Astrocyte of the spinal cord (primary cell): ENCODE measurements around the gene MTX3.

ENCODE experiments used
- DNase-seq: peaks from one replicate; pipeline ENCODE4 v3.0.0; 2011; ENCODE audit warnings: low read depth, low spot score
- H3K4me3 ChIP-seq: 2 replicates; pipeline ENCODE4 v1.5.1; 2011; ENCODE audit warnings: low read depth, mild to moderate bottlenecking, low read length, moderate library complexity
- in situ Hi-C: cut with HindIII; loops from 2 replicates; pipeline ENCODE4 v1.10.0; 2017; ENCODE audit warnings: low sequenced_read_pairs
- TF ChIP-seq, protein P1 (sequence below): IDR thresholded peaks from 2 replicates; pipeline ENCODE4 v1.5.1; 2012; ENCODE audit warnings: low read depth, mild to moderate bottlenecking, low read length, inconsistent platforms

The MTX3 gene

DNA sequence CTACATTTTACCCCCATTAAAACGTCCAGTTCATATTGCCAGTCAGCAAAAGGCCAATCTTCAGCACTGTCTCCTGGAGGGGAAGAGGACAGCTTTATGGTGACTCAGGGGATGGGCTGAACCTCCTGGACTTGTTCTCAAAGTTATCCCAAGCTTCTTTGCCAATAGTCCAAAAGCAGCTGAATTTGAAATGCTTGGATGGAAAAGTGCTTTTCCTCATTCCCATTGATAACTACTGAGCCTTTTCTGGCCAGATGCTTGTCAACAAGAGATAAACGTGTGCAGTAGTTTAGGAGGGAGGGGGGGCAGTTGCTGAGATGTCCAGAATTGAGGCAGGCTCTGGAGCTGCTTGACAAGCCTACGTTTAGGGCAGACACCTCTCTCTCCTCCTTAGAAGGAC, 43.5 kb downstream of the MTX3 start:
- TF ChIP-seq, protein P1, sequence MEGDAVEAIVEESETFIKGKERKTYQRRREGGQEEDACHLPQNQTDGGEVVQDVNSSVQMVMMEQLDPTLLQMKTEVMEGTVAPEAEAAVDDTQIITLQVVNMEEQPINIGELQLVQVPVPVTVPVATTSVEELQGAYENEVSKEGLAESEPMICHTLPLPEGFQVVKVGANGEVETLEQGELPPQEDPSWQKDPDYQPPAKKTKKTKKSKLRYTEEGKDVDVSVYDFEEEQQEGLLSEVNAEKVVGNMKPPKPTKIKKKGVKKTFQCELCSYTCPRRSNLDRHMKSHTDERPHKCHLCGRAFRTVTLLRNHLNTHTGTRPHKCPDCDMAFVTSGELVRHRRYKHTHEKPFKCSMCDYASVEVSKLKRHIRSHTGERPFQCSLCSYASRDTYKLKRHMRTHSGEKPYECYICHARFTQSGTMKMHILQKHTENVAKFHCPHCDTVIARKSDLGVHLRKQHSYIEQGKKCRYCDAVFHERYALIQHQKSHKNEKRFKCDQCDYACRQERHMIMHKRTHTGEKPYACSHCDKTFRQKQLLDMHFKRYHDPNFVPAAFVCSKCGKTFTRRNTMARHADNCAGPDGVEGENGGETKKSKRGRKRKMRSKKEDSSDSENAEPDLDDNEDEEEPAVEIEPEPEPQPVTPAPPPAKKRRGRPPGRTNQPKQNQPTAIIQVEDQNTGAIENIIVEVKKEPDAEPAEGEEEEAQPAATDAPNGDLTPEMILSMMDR, result no peak
- H3K4me3 ChIP-seq, result no peak overlapping the region
- no peak for DNase-seq
- in situ Hi-C loops, result no loop called here

DNA sequence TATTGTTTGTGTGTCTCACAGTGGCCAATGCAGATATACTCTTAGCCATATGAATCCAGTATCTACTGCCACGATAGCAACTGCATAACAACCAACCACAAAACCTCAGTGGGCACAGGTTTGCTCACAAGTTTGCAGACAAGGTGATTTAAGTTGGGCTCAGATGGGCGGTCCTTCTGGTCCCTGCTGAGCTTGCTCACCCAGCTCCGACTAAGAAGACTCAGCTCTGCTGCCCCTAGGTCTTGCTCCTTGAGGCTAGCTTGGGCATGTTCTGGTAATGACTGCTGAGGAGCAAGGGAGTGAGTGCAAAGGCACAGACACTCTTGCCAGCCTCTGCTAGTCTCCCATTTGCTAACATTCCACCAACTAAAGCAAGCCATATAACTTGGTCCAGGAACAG, 52.6 kb downstream of the MTX3 start:
- TF ChIP-seq, protein P1, result no peak
- H3K4me3 ChIP-seq, result no peak overlapping the region
- in situ Hi-C loops, result no loop called here
- DNase-seq, result no peak

DNA sequence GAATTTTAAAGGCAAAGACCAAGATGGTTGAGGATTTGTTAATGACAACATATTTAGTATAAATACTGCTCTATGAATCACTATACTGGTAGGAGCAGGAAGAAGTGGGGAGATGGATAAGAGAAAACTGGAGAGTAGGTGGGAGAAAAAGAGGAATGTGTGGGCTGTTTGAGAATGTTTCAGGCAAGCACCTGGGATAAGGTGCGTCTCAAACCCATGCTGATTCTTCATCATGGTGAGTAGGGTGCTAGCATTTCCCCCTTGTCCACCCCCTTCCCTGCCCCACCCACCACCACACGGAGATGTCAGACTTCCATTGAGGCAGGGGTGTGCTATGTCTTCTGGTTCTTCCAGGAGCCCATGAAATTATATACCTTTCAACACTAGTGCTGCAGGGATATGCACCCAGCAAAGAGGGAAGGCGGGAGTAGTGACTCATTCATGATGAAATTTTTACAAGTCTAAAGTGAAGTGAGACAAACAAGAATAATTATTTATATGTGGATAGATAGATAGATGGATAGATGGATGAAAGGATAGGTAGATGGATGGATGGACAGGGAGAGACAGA, 54.3 kb downstream of the MTX3 start:
- in situ Hi-C loops, result no loop called here
- TF ChIP-seq, protein P1, result no peak
- no peak overlapping the region for H3K4me3 ChIP-seq
- DNase-seq, result no peak

DNA sequence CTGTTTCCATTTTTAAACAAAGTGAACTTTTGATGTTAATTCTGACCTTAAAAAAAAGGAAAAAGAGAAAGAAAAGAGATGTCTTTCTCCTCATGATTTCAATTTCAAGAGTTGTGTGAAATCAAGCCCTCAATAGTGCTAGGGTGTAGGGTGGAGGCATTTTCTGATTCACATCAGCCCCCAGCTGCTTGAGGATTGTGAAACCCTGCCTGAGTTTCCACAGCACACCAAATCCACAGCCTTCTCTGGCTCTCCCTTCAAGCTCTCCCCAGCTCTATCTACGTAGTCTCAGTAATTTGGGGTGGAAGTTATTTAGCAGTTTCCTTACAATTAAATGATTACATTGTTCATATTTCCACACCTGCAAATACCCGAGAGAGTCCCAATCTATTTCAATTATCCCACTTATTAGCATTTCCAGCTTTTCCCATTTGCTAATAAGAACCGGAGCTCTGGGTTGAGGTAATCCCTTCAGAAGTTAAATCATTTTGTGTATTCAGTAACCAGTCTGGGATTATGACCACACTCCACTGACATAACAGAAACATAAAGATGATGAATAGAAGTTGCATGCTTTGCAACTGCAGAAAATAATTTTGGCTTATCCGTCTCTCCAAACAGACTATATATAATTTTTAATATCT, 54.9 kb downstream of the MTX3 start:
- no peak for DNase-seq

DNA sequence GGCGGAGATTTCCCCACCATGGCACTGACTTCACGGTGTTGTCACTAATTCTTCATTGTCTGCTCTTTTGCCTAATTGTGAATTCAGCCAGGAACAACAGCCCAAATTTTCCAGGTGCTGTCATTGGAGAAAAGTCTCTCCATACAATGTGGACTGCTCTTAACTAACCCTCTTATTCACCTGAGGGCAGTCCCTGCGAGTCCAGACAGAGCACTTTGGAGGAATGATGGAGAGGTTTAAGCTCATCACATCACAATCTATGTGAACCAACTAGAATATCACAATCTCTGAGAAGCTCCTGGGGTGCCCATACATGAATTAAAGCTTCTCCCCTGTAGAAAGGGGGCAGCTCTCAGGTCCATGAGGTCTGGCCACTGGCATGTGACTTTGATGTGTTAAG, 56.4 kb downstream of the MTX3 start:
- TF ChIP-seq, protein P1, result no peak
- in situ Hi-C loops, result no loop called here
- no peak overlapping the region for H3K4me3 ChIP-seq
- DNase-seq, result no peak

More for the DNA sequence above, 54.9 kb downstream of the MTX3 start:
- in situ Hi-C loops, result no loop called here
- TF ChIP-seq, protein P1, result no peak
- no peak overlapping the region for H3K4me3 ChIP-seq

DNA sequence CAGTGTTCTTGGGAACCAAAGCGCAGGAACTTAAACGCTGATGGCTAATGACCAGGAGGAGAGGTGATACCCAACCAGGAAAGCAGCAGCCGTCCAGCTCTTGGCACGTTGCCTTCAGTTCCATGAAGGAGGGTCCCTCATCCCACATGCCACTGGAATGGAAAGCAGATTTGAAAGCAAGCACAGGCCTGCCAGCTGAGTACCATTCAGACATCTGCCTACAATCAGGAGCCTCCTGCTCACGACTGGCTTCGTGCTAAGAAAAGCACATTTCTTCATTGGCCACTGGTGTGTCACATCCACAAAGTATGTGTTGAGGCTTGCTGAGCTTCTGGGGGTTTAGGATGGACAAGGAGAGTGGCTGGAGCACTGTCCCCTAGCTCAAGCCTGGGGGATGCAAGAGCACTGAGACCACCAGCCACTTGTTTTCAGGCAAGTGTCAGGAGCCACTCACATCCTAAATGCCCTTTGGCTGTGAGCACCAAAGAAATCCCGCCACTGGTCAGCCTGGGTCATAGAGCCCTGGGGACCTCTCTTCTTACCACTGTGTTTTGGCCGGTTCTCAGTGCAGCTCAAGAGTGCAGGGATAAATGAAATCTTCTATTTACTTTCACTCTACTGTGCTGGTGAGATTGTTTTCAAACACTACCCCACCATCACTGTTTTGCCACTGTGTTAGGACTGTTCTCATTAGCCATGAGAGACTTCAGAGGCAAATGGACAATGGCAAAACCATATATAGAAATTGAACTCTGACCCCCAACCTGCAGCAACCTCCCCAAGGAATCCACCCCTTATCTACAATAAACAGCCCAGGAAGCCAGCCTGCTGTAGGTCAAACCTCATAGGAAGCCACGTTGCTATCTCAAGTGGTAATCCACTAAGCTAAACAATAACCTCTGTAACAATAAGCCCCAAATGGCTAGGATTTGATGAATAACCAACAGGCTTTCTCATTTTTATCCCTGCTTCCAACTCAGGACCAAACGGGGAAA, 58.3 kb downstream of the MTX3 start:
- no peak for DNase-seq
- in situ Hi-C loops, result no loop called here
- TF ChIP-seq, protein P1, result no peak
- no peak overlapping the region for H3K4me3 ChIP-seq
